GM23338 (cell line): ENCODE data around the gene ABHD3. TPM values are rescaled to one million over a fixed set of nuclear protein-coding genes. Genes with fewer than 3 reads are reported as not detected.

Experiments used
- ATAC-seq: fragments of 200-7000 bp; cut with Tn5 transposase; 3 replicates; pipeline ENCODE4 v1.9.1; 2020
- DNase-seq: peaks from one replicate; pipeline ENCODE4 v3.0.0-alpha.2; 2015; ENCODE audit warnings: low spot score
- H2AFZ ChIP-seq: fragments of 200-600 bp; sonication (generic); 2 replicates; pipeline ENCODE4 v1.8.0; 2016; ENCODE audit warnings: antibody characterized with exemption, mild to moderate bottlenecking, moderate library complexity
- H3F3A ChIP-seq: fragments of 200-600 bp; sonication (generic); replicated peaks from 2 replicates; pipeline ENCODE4 v1.8.0; 2017; ENCODE audit warnings: antibody characterized with exemption, mixed run types, low read depth
- H3K27ac ChIP-seq: fragments of 200-600 bp; sonication (generic); 2 replicates; pipeline ENCODE4 v1.6.1; 2016; ENCODE audit warnings: low read depth
- H3K27me3 ChIP-seq: fragments of 200-600 bp; sonication (generic); 2 replicates; pipeline ENCODE4 v1.8.0; 2016; ENCODE audit warnings: mild to moderate bottlenecking, mixed run types, moderate library complexity; ENCODE audit not compliant: insufficient read depth
- H3K36me3 ChIP-seq: fragments of 200-600 bp; sonication (generic); 2 replicates; pipeline ENCODE4 v1.8.0; 2016; ENCODE audit warnings: mild to moderate bottlenecking; ENCODE audit not compliant: insufficient read depth
- H3K4me1 ChIP-seq: fragments of 200-600 bp; sonication (generic); 2 replicates; pipeline ENCODE4 v1.8.0; 2016; ENCODE audit warnings: mild to moderate bottlenecking, moderate library complexity; ENCODE audit not compliant: insufficient read depth
- H3K4me2 ChIP-seq: fragments of 200-600 bp; sonication (generic); 2 replicates; pipeline ENCODE4 v1.7.1; 2017; ENCODE audit warnings: mixed run types
- H3K4me3 ChIP-seq: fragments of 200-600 bp; sonication (generic); 2 replicates; pipeline ENCODE4 v1.6.1; 2016; ENCODE audit warnings: mixed run types
- H3K79me2 ChIP-seq: fragments of 200-600 bp; sonication (generic); replicated peaks from 2 replicates; pipeline ENCODE4 v1.8.0; 2017; ENCODE audit warnings: mild to moderate bottlenecking; ENCODE audit not compliant: insufficient read depth
- H3K9me2 ChIP-seq: fragments of 200-600 bp; sonication (generic); 2 replicates; pipeline ENCODE4 v1.8.0; 2017; ENCODE audit not compliant: insufficient read depth
- H4K20me1 ChIP-seq: fragments of 200-600 bp; sonication (generic); replicated peaks from 2 replicates; pipeline ENCODE4 v1.8.0; 2017; ENCODE audit warnings: mild to moderate bottlenecking; ENCODE audit not compliant: insufficient read depth
- H3K27ac Mint-ChIP-seq: 2 replicates; pipeline ENCODE4 v1.8.0; 2020; ENCODE audit warnings: inconsistent platforms, mild to moderate bottlenecking, moderate library complexity, mixed read lengths
- H3K27me3 Mint-ChIP-seq: 3 replicates; pipeline ENCODE4 v1.8.0; 2022; ENCODE audit warnings: low read depth, mild to moderate bottlenecking, moderate library complexity, mixed read lengths, inconsistent platforms; ENCODE audit not compliant: insufficient read depth, poor library complexity
- H3K36me3 Mint-ChIP-seq: 3 replicates; pipeline ENCODE4 v1.8.0; 2021; ENCODE audit warnings: low read depth, mild to moderate bottlenecking, inconsistent platforms, moderate library complexity, mixed read lengths
- H3K4me1 Mint-ChIP-seq: 3 replicates; pipeline ENCODE4 v1.8.0; 2020; ENCODE audit warnings: mild to moderate bottlenecking, inconsistent platforms, mixed read lengths
- H3K4me3 Mint-ChIP-seq: 3 replicates; pipeline ENCODE4 v1.8.0; 2021; ENCODE audit warnings: moderate library complexity, mild to moderate bottlenecking, inconsistent platforms, mixed read lengths
- H3K9me3 Mint-ChIP-seq: 3 replicates; pipeline ENCODE4 v1.8.0; 2020; ENCODE audit warnings: moderate library complexity, mild to moderate bottlenecking, inconsistent platforms, mixed read lengths
- CREB1 ChIP-seq: fragments of 250-450 bp; sonication (Bioruptor Pico); IDR thresholded peaks from 2 replicates; pipeline ENCODE4 v1.5.0; 2020; ENCODE audit warnings: low read depth, mild to moderate bottlenecking, moderate library complexity
- ETS1 ChIP-seq: IDR thresholded peaks from 2 replicates; pipeline ENCODE4 v1.6.1; 2016; ENCODE audit warnings: antibody characterized with exemption
- EZH2phosphoT487 ChIP-seq: fragments of 200-600 bp; sonication (generic); IDR thresholded peaks from one replicate; pipeline ENCODE4 v1.8.1; 2018; ENCODE audit warnings: antibody characterized with exemption; ENCODE audit not compliant: unreplicated experiment
- JUNB ChIP-seq: IDR thresholded peaks from one replicate; pipeline ENCODE4 v1.6.1; 2016; ENCODE audit warnings: antibody characterized with exemption; ENCODE audit not compliant: unreplicated experiment
- NANOG ChIP-seq: IDR thresholded peaks from 2 replicates; pipeline ENCODE4 v1.6.1; 2016; ENCODE audit warnings: antibody characterized with exemption, borderline replicate concordance
- ZNF114 ChIP-seq: fragments of 250-450 bp; sonication (Bioruptor Pico); IDR thresholded peaks from 2 replicates; pipeline ENCODE4 v1.5.0; 2020; ENCODE audit warnings: mild to moderate bottlenecking, moderate library complexity
- ZNF331 ChIP-seq: fragments of 250-450 bp; sonication (Bioruptor Pico); IDR thresholded peaks from 2 replicates; pipeline ENCODE4 v1.5.0; 2020; ENCODE audit warnings: low read depth, mild to moderate bottlenecking, moderate library complexity
- ZNF462 ChIP-seq: fragments of 250-450 bp; sonication (Bioruptor Pico); IDR thresholded peaks from 2 replicates; pipeline ENCODE4 v1.5.0; 2020; ENCODE audit warnings: mild to moderate bottlenecking, moderate library complexity
- polyA plus RNA-seq: library from polyadenylated mRNA; unstranded; fragments of >200 nt; fragmentation: Nextera tagmentation; extraction: Ambion mirVana; gene quantifications from 2 replicates; pipeline ENCODE4 v1.2.1, GENCODE V29; 2016
- total RNA-seq: library from RNA; depleted of rRNA; stranded (reverse); fragments of >200 nt; shearing (Covaris generic); gene quantifications from 2 replicates; pipeline ENCODE4 v1.2.3, GENCODE V29; 2014

Gene ABHD3
- total and polyA plus RNA-seq, 2 experiments from 2014 or later: 16.2 to 19.9 TPM

- Mint-ChIP-seq H3K36me3 (no peaks in the 10 kb centered on the region), H3K4me3 (no peak overlapping the region), H3K27ac (no peak overlapping the region), H3K4me1 (peaks cover 8% of the 10 kb centered on the region; the same call in 2 of the 3 replicates), H3K27me3 (peaks cover 4% of the 10 kb centered on the region), H3K9me3 (no peaks in the 10 kb centered on the region)
- no peak overlapping the region for H3K27ac ChIP-seq
- no peaks in the 10 kb centered on the region for H3F3A ChIP-seq
- H3K4me2 ChIP-seq: no peak overlapping the region
- no peaks in the 10 kb centered on the region for H3K79me2 ChIP-seq
- H3K4me1 ChIP-seq: no peaks in the 10 kb centered on the region
- TF ChIP-seq JUNB (no peak), EZH2phosphoT487 (no peak), CREB1 (CRISPR knock-in tag) (no peak), ZNF114 (no peak)
- H3K4me3 ChIP-seq: no peak overlapping the region
- no peaks in the 10 kb centered on the region for H3K27me3 ChIP-seq
- H3K9me2 ChIP-seq: no peaks in the 10 kb centered on the region
- no peaks in the 10 kb centered on the region for H4K20me1 ChIP-seq
- ATAC-seq (peak; percentile 23; the same call in 2 of the 3 replicates), DNase-seq (no peak)
- no peak overlapping the region for H2AFZ ChIP-seq
- H3K36me3 ChIP-seq: no peaks in the 10 kb centered on the region
These were observed 44.5 kb downstream of the ABHD3 start for GRCh38 chr18:21660078-21660477.

GRCh38 chr18:21656402-21656801 lies 48.2 kb downstream of the ABHD3 start:
- ATAC-seq (no peak), DNase-seq (no peak)
- H3F3A ChIP-seq: no peaks in the 10 kb centered on the region
- Mint-ChIP-seq H3K4me1 (no peaks in the 10 kb centered on the region), H3K27ac (no peak overlapping the region), H3K27me3 (peaks cover 2% of the 10 kb centered on the region), H3K36me3 (peaks cover 5% of the 10 kb centered on the region; the same call in 2 of the 3 replicates), H3K9me3 (no peaks in the 10 kb centered on the region; the same call in 2 of the 3 replicates), H3K4me3 (no peak overlapping the region)
- no peaks in the 10 kb centered on the region for H3K79me2 ChIP-seq
- H3K27me3 ChIP-seq: no peaks in the 10 kb centered on the region
- TF ChIP-seq JUNB: no peak
- H3K4me1 ChIP-seq: no peaks in the 10 kb centered on the region
- H4K20me1 ChIP-seq: no peaks in the 10 kb centered on the region
- H2AFZ ChIP-seq: no peak overlapping the region
- no peak overlapping the region for H3K4me3 ChIP-seq
- H3K36me3 ChIP-seq: no peaks in the 10 kb centered on the region
- no peaks in the 10 kb centered on the region for H3K9me2 ChIP-seq
- H3K27ac ChIP-seq: no peak overlapping the region
- no peak overlapping the region for H3K4me2 ChIP-seq

GRCh38 chr18:21653361-21653760 lies 51.2 kb downstream of the ABHD3 start:
- H3K4me3 ChIP-seq: no peak overlapping the region
- Mint-ChIP-seq H3K4me3 (no peak overlapping the region), H3K36me3 (peaks cover 5% of the 10 kb centered on the region; the same call in 2 of the 3 replicates), H3K4me1 (no peaks in the 10 kb centered on the region), H3K27me3 (no peaks in the 10 kb centered on the region), H3K9me3 (no peaks in the 10 kb centered on the region; the same call in 2 of the 3 replicates), H3K27ac (no peak overlapping the region)
- DNase-seq (no peak), ATAC-seq (no peak)
- H3K4me2 ChIP-seq: no peak overlapping the region
- H2AFZ ChIP-seq: no peak overlapping the region
- no peaks in the 10 kb centered on the region for H3F3A ChIP-seq
- no peaks in the 10 kb centered on the region for H3K79me2 ChIP-seq
- H3K4me1 ChIP-seq: no peaks in the 10 kb centered on the region
- H4K20me1 ChIP-seq: no peaks in the 10 kb centered on the region
- H3K36me3 ChIP-seq: no peaks in the 10 kb centered on the region
- H3K27me3 ChIP-seq: no peaks in the 10 kb centered on the region
- H3K27ac ChIP-seq: no peak overlapping the region
- H3K9me2 ChIP-seq: no peaks in the 10 kb centered on the region
- TF ChIP-seq ZNF331 (CRISPR knock-in tag): no peak
- no peak for TF ChIP-seq ZNF462 (CRISPR knock-in tag)
- no peak for TF ChIP-seq ETS1
- no peak for TF ChIP-seq NANOG
